Parathyroid adenoma (tissue), 2 donors: Measurements from ENCODE around the gene SLC52A1.

ENCODE experiments used
- H2AFZ ChIP-seq: fragments of 300-600 bp; sonication (generic); one replicate; pipeline ENCODE4 v1.7.0; 2017; ENCODE audit warnings: antibody characterized with exemption, mild to moderate bottlenecking
- H3K27ac ChIP-seq: fragments of 300-600 bp; sonication (generic); one replicate; pipeline ENCODE4 v1.7.0; 2017
- H3K27me3 ChIP-seq: fragments of 300-600 bp; sonication (generic); one replicate; pipeline ENCODE4 v1.7.0; 2017; ENCODE audit warnings: low read length; ENCODE audit not compliant: control insufficient read depth, insufficient read depth
- H3K36me3 ChIP-seq: fragments of 300-600 bp; sonication (generic); one replicate; pipeline ENCODE4 v1.7.0; 2017; ENCODE audit warnings: low read length; ENCODE audit not compliant: control insufficient read depth, insufficient read depth
- H3K4me1 ChIP-seq: fragments of 300-600 bp; sonication (generic); one replicate; pipeline ENCODE4 v1.7.0; 2017; ENCODE audit warnings: control low read depth
- H3K4me2 ChIP-seq: fragments of 300-600 bp; sonication (generic); one replicate; pipeline ENCODE4 v1.7.0; 2017; ENCODE audit warnings: low read length
- H3K4me3 ChIP-seq: fragments of 300-600 bp; sonication (generic); one replicate; pipeline ENCODE4 v1.7.0; 2017; ENCODE audit warnings: low read depth, low read length
- H3K79me2 ChIP-seq: fragments of 300-600 bp; sonication (generic); one replicate; pipeline ENCODE4 v1.7.0; 2017; ENCODE audit warnings: control low read depth
- H3K9ac ChIP-seq: fragments of 300-600 bp; sonication (generic); one replicate; pipeline ENCODE4 v1.7.0; 2017; ENCODE audit warnings: mild to moderate bottlenecking
- H3K9me3 ChIP-seq: fragments of 300-600 bp; sonication (generic); one replicate; pipeline ENCODE4 v1.7.0; 2017; ENCODE audit warnings: low read length; ENCODE audit not compliant: control insufficient read depth
- CTCF ChIP-seq: fragments of 300-600 bp; sonication (generic); IDR thresholded peaks from one replicate; pipeline ENCODE4 v1.7.0; 2017; ENCODE audit warnings: antibody characterized with exemption, mild to moderate bottlenecking
- donor health status: primary hyperparathyroidism.

Gene SLC52A1

GRCh38 chr17:5042157-5043022, 7.2 kb upstream of the SLC52A1 start:
- H2AFZ ChIP-seq, result no peak overlapping the region
- no peaks in the 10 kb centered on the region for H3K4me1 ChIP-seq
- H3K9me3 ChIP-seq, result no peaks in the 10 kb centered on the region
- H3K27ac ChIP-seq, result no peak overlapping the region
- H3K79me2 ChIP-seq, result no peaks in the 10 kb centered on the region
- TF ChIP-seq CTCF, result no peak
- no peaks in the 10 kb centered on the region for H3K36me3 ChIP-seq
- H3K9ac ChIP-seq, result no peak overlapping the region
- no peaks in the 10 kb centered on the region for H3K27me3 ChIP-seq
- no peak overlapping the region for H3K4me2 ChIP-seq
- H3K4me3 ChIP-seq, result no peak overlapping the region

DNA sequence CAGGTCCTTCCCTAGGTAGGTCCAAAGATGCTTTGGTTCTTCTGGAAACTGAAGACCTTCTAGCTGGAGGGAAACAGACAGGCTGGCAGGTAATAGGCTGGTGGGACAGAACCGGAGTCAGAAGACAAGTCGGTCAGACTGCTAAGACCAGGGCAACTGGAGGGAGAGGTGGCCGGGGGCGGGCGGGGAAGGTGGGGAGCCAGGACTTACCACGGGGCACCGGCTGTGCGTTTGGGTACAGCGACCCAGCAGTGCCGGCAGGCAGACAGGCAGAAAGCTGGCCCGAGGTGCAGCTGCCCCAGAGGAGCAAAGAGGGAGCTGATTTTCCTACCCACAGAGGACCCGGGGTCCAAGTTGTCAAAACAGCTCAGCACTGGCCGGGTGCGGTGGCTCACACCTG, 575 bp downstream of the SLC52A1 start:
- Histone ChIP-seq H3K9me3 (no peaks in the 10 kb centered on the region), H3K4me2 (no peak overlapping the region), H3K27ac (no peak overlapping the region), H3K36me3 (no peaks in the 10 kb centered on the region), H3K4me1 (no peaks in the 10 kb centered on the region), H3K4me3 (no peak overlapping the region), H3K79me2 (no peaks in the 10 kb centered on the region), H3K9ac (no peak overlapping the region), H3K27me3 (no peaks in the 10 kb centered on the region), H2AFZ (no peak overlapping the region)
- no peak for TF ChIP-seq CTCF

DNA sequence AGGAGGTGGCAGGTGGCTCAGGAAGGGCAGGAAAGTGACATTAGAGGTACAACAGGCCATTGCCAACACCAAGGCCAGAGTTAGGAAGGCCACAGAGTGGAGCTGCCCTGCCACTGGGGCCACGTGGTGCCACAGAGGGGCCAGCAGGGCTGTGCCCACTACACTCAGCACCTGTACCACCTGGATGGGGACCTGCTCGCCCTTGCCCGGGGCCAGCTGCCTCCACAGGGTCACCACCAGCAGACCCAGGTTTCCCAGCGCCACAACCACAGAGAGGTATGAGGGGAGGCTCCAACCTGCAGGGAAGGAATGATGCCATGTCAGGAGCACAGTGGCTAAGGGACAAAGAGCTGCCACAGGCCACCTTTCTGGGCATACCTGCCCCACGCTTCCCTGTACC, 1.2 kb downstream of the SLC52A1 start:
- no peaks in the 10 kb centered on the region for H3K4me1 ChIP-seq
- H3K9ac ChIP-seq, result no peak overlapping the region
- no peaks in the 10 kb centered on the region for H3K36me3 ChIP-seq
- H3K79me2 ChIP-seq, result no peaks in the 10 kb centered on the region
- no peak overlapping the region for H3K27ac ChIP-seq
- H2AFZ ChIP-seq, result no peak overlapping the region
- no peak overlapping the region for H3K4me2 ChIP-seq
- H3K4me3 ChIP-seq, result no peak overlapping the region
- no peaks in the 10 kb centered on the region for H3K9me3 ChIP-seq
- H3K27me3 ChIP-seq, result no peaks in the 10 kb centered on the region
- TF ChIP-seq CTCF, result no peak

- Histone ChIP-seq H3K4me1 (no peaks in the 10 kb centered on the region), H3K27ac (no peak overlapping the region), H2AFZ (no peak overlapping the region), H3K4me3 (no peak overlapping the region), H3K27me3 (no peaks in the 10 kb centered on the region), H3K36me3 (no peaks in the 10 kb centered on the region), H3K9ac (no peak overlapping the region), H3K4me2 (no peak overlapping the region), H3K9me3 (no peaks in the 10 kb centered on the region), H3K79me2 (no peaks in the 10 kb centered on the region)
- TF ChIP-seq CTCF, result no peak
Observed at GRCh38 chr17:5033352-5034015, 1.7 kb downstream of the SLC52A1 start.
